GM23338 (cell line): Measurements from ENCODE around the gene MBD2. TPM values are rescaled to one million over a fixed set of nuclear protein-coding genes. Genes with fewer than 3 reads are reported as not detected.

ENCODE experiments used
- ATAC-seq: fragments of 200-7000 bp; cut with Tn5 transposase; 3 replicates; pipeline ENCODE4 v1.9.1; 2020
- DNase-seq: peaks from one replicate; pipeline ENCODE4 v3.0.0-alpha.2; 2015; ENCODE audit warnings: low spot score
- H2AFZ ChIP-seq: fragments of 200-600 bp; sonication (generic); 2 replicates; pipeline ENCODE4 v1.8.0; 2016; ENCODE audit warnings: antibody characterized with exemption, mild to moderate bottlenecking, moderate library complexity
- H3F3A ChIP-seq: fragments of 200-600 bp; sonication (generic); replicated peaks from 2 replicates; pipeline ENCODE4 v1.8.0; 2017; ENCODE audit warnings: antibody characterized with exemption, mixed run types, low read depth
- H3K27ac ChIP-seq: fragments of 200-600 bp; sonication (generic); 2 replicates; pipeline ENCODE4 v1.6.1; 2016; ENCODE audit warnings: low read depth
- H3K27me3 ChIP-seq: fragments of 200-600 bp; sonication (generic); 2 replicates; pipeline ENCODE4 v1.8.0; 2016; ENCODE audit warnings: mild to moderate bottlenecking, mixed run types, moderate library complexity; ENCODE audit not compliant: insufficient read depth
- H3K36me3 ChIP-seq: fragments of 200-600 bp; sonication (generic); 2 replicates; pipeline ENCODE4 v1.8.0; 2016; ENCODE audit warnings: mild to moderate bottlenecking; ENCODE audit not compliant: insufficient read depth
- H3K4me1 ChIP-seq: fragments of 200-600 bp; sonication (generic); 2 replicates; pipeline ENCODE4 v1.8.0; 2016; ENCODE audit warnings: mild to moderate bottlenecking, moderate library complexity; ENCODE audit not compliant: insufficient read depth
- H3K4me2 ChIP-seq: fragments of 200-600 bp; sonication (generic); 2 replicates; pipeline ENCODE4 v1.7.1; 2017; ENCODE audit warnings: mixed run types
- H3K4me3 ChIP-seq: fragments of 200-600 bp; sonication (generic); 2 replicates; pipeline ENCODE4 v1.6.1; 2016; ENCODE audit warnings: mixed run types
- H3K79me2 ChIP-seq: fragments of 200-600 bp; sonication (generic); replicated peaks from 2 replicates; pipeline ENCODE4 v1.8.0; 2017; ENCODE audit warnings: mild to moderate bottlenecking; ENCODE audit not compliant: insufficient read depth
- H3K9me2 ChIP-seq: fragments of 200-600 bp; sonication (generic); 2 replicates; pipeline ENCODE4 v1.8.0; 2017; ENCODE audit not compliant: insufficient read depth
- H4K20me1 ChIP-seq: fragments of 200-600 bp; sonication (generic); replicated peaks from 2 replicates; pipeline ENCODE4 v1.8.0; 2017; ENCODE audit warnings: mild to moderate bottlenecking; ENCODE audit not compliant: insufficient read depth
- H3K27ac Mint-ChIP-seq: 2 replicates; pipeline ENCODE4 v1.8.0; 2020; ENCODE audit warnings: inconsistent platforms, mild to moderate bottlenecking, moderate library complexity, mixed read lengths
- H3K27me3 Mint-ChIP-seq: 3 replicates; pipeline ENCODE4 v1.8.0; 2022; ENCODE audit warnings: low read depth, mild to moderate bottlenecking, moderate library complexity, mixed read lengths, inconsistent platforms; ENCODE audit not compliant: insufficient read depth, poor library complexity
- H3K36me3 Mint-ChIP-seq: 3 replicates; pipeline ENCODE4 v1.8.0; 2021; ENCODE audit warnings: low read depth, mild to moderate bottlenecking, inconsistent platforms, moderate library complexity, mixed read lengths
- H3K4me1 Mint-ChIP-seq: 3 replicates; pipeline ENCODE4 v1.8.0; 2020; ENCODE audit warnings: mild to moderate bottlenecking, inconsistent platforms, mixed read lengths
- H3K4me3 Mint-ChIP-seq: 3 replicates; pipeline ENCODE4 v1.8.0; 2021; ENCODE audit warnings: moderate library complexity, mild to moderate bottlenecking, inconsistent platforms, mixed read lengths
- H3K9me3 Mint-ChIP-seq: 3 replicates; pipeline ENCODE4 v1.8.0; 2020; ENCODE audit warnings: moderate library complexity, mild to moderate bottlenecking, inconsistent platforms, mixed read lengths
- CREB1 ChIP-seq: fragments of 250-450 bp; sonication (Bioruptor Pico); IDR thresholded peaks from 2 replicates; pipeline ENCODE4 v1.5.0; 2020; ENCODE audit warnings: low read depth, mild to moderate bottlenecking, moderate library complexity
- CTCF ChIP-seq, 2 experiments: fragments of 200-600 bp in 1 of 2; sonication (generic) in 1 of 2; conservative IDR thresholded peaks; 2 replicates each; pipeline versions ENCODE4 v1.5.1 to v1.6.1; 2016 to 2017; ENCODE audit warnings: antibody characterized with exemption in 2 of 2, low read depth in 2 of 2, mild to moderate bottlenecking in 2 of 2, moderate library complexity in 1 of 2
- EZH2 ChIP-seq: fragments of 200-600 bp; sonication (generic); IDR thresholded peaks from one replicate; pipeline ENCODE4 v1.8.0; 2017; ENCODE audit warnings: antibody characterized with exemption, mild to moderate bottlenecking, low read depth; ENCODE audit not compliant: unreplicated experiment
- EZH2phosphoT487 ChIP-seq: fragments of 200-600 bp; sonication (generic); IDR thresholded peaks from one replicate; pipeline ENCODE4 v1.8.1; 2018; ENCODE audit warnings: antibody characterized with exemption; ENCODE audit not compliant: unreplicated experiment
- NANOG ChIP-seq: IDR thresholded peaks from 2 replicates; pipeline ENCODE4 v1.6.1; 2016; ENCODE audit warnings: antibody characterized with exemption, borderline replicate concordance
- POLR2AphosphoS5 ChIP-seq: IDR thresholded peaks from 2 replicates; pipeline ENCODE4 v1.6.1; 2016; ENCODE audit warnings: antibody characterized with exemption, low read depth
- ZNF114 ChIP-seq: fragments of 250-450 bp; sonication (Bioruptor Pico); IDR thresholded peaks from 2 replicates; pipeline ENCODE4 v1.5.0; 2020; ENCODE audit warnings: mild to moderate bottlenecking, moderate library complexity
- polyA plus RNA-seq: library from polyadenylated mRNA; unstranded; fragments of >200 nt; fragmentation: Nextera tagmentation; extraction: Ambion mirVana; gene quantifications from 2 replicates; pipeline ENCODE4 v1.2.1, GENCODE V29; 2016
- total RNA-seq: library from RNA; depleted of rRNA; stranded (reverse); fragments of >200 nt; shearing (Covaris generic); gene quantifications from 2 replicates; pipeline ENCODE4 v1.2.3, GENCODE V29; 2014
- TF ChIP-seq, protein P1 (sequence below): fragments of 250-450 bp; sonication (Bioruptor Pico); IDR thresholded peaks from 2 replicates; pipeline ENCODE4 v1.5.0; 2020; ENCODE audit warnings: mild to moderate bottlenecking, moderate library complexity

Gene MBD2
- total and polyA plus RNA-seq, 2 experiments from 2014 or later = 11.2 to 39.2 TPM

GRCh38 chr18:54254265-54254758, 29.8 kb upstream of the MBD2 start (continued):
- TF ChIP-seq, protein P1, sequence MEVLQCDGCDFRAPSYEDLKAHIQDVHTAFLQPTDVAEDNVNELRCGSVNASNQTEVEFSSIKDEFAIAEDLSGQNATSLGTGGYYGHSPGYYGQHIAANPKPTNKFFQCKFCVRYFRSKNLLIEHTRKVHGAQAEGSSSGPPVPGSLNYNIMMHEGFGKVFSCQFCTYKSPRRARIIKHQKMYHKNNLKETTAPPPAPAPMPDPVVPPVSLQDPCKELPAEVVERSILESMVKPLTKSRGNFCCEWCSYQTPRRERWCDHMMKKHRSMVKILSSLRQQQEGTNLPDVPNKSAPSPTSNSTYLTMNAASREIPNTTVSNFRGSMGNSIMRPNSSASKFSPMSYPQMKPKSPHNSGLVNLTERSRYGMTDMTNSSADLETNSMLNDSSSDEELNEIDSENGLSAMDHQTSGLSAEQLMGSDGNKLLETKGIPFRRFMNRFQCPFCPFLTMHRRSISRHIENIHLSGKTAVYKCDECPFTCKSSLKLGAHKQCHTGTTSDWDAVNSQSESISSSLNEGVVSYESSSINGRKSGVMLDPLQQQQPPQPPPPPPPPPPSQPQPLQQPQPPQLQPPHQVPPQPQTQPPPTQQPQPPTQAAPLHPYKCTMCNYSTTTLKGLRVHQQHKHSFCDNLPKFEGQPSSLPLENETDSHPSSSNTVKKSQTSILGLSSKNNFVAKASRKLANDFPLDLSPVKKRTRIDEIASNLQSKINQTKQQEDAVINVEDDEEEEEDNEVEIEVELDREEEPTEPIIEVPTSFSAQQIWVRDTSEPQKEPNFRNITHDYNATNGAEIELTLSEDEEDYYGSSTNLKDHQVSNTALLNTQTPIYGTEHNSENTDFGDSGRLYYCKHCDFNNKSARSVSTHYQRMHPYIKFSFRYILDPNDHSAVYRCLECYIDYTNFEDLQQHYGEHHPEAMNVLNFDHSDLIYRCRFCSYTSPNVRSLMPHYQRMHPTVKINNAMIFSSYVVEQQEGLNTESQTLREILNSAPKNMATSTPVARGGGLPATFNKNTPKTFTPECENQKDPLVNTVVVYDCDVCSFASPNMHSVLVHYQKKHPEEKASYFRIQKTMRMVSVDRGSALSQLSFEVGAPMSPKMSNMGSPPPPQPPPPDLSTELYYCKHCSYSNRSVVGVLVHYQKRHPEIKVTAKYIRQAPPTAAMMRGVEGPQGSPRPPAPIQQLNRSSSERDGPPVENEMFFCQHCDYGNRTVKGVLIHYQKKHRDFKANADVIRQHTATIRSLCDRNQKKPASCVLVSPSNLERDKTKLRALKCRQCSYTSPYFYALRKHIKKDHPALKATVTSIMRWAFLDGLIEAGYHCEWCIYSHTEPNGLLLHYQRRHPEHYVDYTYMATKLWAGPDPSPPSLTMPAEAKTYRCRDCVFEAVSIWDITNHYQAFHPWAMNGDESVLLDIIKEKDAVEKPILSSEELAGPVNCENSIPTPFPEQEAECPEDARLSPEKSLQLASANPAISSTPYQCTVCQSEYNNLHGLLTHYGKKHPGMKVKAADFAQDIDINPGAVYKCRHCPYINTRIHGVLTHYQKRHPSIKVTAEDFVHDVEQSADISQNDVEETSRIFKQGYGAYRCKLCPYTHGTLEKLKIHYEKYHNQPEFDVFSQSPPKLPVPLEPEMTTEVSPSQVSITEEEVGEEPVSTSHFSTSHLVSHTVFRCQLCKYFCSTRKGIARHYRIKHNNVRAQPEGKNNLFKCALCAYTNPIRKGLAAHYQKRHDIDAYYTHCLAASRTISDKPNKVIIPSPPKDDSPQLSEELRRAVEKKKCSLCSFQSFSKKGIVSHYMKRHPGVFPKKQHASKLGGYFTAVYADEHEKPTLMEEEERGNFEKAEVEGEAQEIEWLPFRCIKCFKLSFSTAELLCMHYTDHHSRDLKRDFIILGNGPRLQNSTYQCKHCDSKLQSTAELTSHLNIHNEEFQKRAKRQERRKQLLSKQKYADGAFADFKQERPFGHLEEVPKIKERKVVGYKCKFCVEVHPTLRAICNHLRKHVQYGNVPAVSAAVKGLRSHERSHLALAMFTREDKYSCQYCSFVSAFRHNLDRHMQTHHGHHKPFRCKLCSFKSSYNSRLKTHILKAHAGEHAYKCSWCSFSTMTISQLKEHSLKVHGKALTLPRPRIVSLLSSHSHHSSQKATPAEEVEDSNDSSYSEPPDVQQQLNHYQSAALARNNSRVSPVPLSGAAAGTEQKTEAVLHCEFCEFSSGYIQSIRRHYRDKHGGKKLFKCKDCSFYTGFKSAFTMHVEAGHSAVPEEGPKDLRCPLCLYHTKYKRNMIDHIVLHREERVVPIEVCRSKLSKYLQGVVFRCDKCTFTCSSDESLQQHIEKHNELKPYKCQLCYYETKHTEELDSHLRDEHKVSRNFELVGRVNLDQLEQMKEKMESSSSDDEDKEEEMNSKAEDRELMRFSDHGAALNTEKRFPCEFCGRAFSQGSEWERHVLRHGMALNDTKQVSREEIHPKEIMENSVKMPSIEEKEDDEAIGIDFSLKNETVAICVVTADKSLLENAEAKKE = no peak
- no peak for TF ChIP-seq EZH2
- TF ChIP-seq EZH2phosphoT487 = no peak

GRCh38 chr18:54251606-54252390, 27.3 kb upstream of the MBD2 start:
- H3K4me3 Mint-ChIP-seq = no peak overlapping the region
- H3K9me3 Mint-ChIP-seq = no peaks in the 10 kb centered on the region; the same call in 2 of the 3 replicates
- no peaks in the 10 kb centered on the region for H4K20me1 ChIP-seq
- no peak overlapping the region for H3K4me3 ChIP-seq
- no peak overlapping the region for H3K27ac Mint-ChIP-seq
- no peak for ATAC-seq
- H3K4me2 ChIP-seq = no peak overlapping the region
- H2AFZ ChIP-seq = peak overlapping the region; percentile 65
- 0 out of 2 replicates have a peak, but pooled peaks cover 3% of the 10 kb centered on the region for H3F3A ChIP-seq
- no peaks in the 10 kb centered on the region for H3K79me2 ChIP-seq
- H3K36me3 ChIP-seq = no peaks in the 10 kb centered on the region
- H3K4me1 Mint-ChIP-seq = peaks cover 38% of the 10 kb centered on the region
- no peaks in the 10 kb centered on the region for H3K9me2 ChIP-seq
- H3K27me3 ChIP-seq = no peaks in the 10 kb centered on the region
- peaks cover 36% of the 10 kb centered on the region for H3K4me1 ChIP-seq
- no peaks in the 10 kb centered on the region for H3K36me3 Mint-ChIP-seq
- DNase-seq = no peak
- no peak overlapping the region for H3K27ac ChIP-seq
- peaks cover 3% of the 10 kb centered on the region for H3K27me3 Mint-ChIP-seq
- no peak for TF ChIP-seq ZNF114 (CRISPR knock-in tag)
- no peak for TF ChIP-seq CREB1 (CRISPR knock-in tag)
- no peak for TF ChIP-seq CTCF (conservative IDR thresholded peaks at IDR 0.05; ENCODE audit: low read depth in 2 of 2)
- no peak for TF ChIP-seq POLR2AphosphoS5
- TF ChIP-seq NANOG = no peak
